CD4-positive, alpha-beta T cell (primary cell): ENCODE data around the gene C1orf198. TPM values are rescaled to one million over a fixed set of nuclear protein-coding genes. Genes with fewer than 3 reads are reported as not detected.

ENCODE experiments used
- ATAC-seq: fragments of 200-7000 bp; cut with Tn5 transposase; one replicate; pipeline ENCODE4 v1.10.0; 2022; ENCODE audit warnings: mild to moderate bottlenecking; ENCODE audit not compliant: poor library complexity
- CTCF ChIA-PET: fragments of 350-600 bp; sonication (Branson Sonifier 250); formaldehyde crosslinking; loops from one replicate; lab custom pipeline; 2021; ENCODE audit warnings: antibody characterized with exemption, inconsistent platforms; lab: Charles Lee
- POLR2A ChIA-PET: fragments of 350-600 bp; sonication (Branson Sonifier 250); formaldehyde crosslinking; loops from one replicate; lab custom pipeline; 2021; ENCODE audit warnings: antibody characterized with exemption, inconsistent platforms; lab: Charles Lee
- DNase-seq, 14 experiments: peaks; one replicate each; pipeline ENCODE4 v3.0.0-alpha.2; 2013 to 2020; ENCODE audit warnings: mixed read lengths in 2 of 14
- H3K27ac ChIP-seq, 2 donors: one replicate each; pipeline versions ENCODE4 v1.5.1 to v1.7.0; 2013; ENCODE audit warnings: low read length in 2 of 2, low read depth in 1 of 2, mild to moderate bottlenecking in 1 of 2
- H3K27me3 ChIP-seq, 2 experiments: 1 replicate in 1 of 2; 2 replicates in 1 of 2; pipeline versions ENCODE4 v1.6.1 to v1.7.0; 2013; ENCODE audit warnings: low read length in 2 of 2, control low read depth in 1 of 2, mild to moderate bottlenecking in 1 of 2, moderate library complexity in 1 of 2; ENCODE audit not compliant: insufficient read depth in 2 of 2, control insufficient read depth in 1 of 2
- H3K36me3 ChIP-seq: one replicate; pipeline ENCODE4 v1.6.1; 2013; ENCODE audit warnings: low read length, control low read depth; ENCODE audit not compliant: insufficient read depth
- H3K4me1 ChIP-seq: one replicate; pipeline ENCODE4 v1.6.1; 2013; ENCODE audit warnings: low read length, control low read depth; ENCODE audit not compliant: insufficient read depth
- H3K4me3 ChIP-seq: one replicate; pipeline ENCODE4 v1.5.1; 2013; ENCODE audit warnings: mild to moderate bottlenecking, low read length, moderate library complexity
- H3K9me3 ChIP-seq, 2 experiments: 1 replicate in 1 of 2; 2 replicates in 1 of 2; pipeline versions ENCODE4 v1.6.1 to v1.7.0; 2013; ENCODE audit warnings: low read length in 2 of 2, mild to moderate bottlenecking in 2 of 2, control low read depth in 1 of 2, moderate library complexity in 1 of 2; ENCODE audit not compliant: control insufficient read depth in 1 of 2, insufficient read depth in 1 of 2
- H3K27ac Mint-ChIP-seq: one replicate; pipeline ENCODE4 v1.8.0; 2020; ENCODE audit warnings: mixed read lengths
- H3K27me3 Mint-ChIP-seq: one replicate; pipeline ENCODE4 v1.8.0; 2021; ENCODE audit warnings: mixed read lengths
- H3K36me3 Mint-ChIP-seq: one replicate; pipeline ENCODE4 v1.8.0; 2021; ENCODE audit warnings: low read depth, mixed read lengths
- H3K4me1 Mint-ChIP-seq: one replicate; pipeline ENCODE4 v1.8.0; 2021; ENCODE audit warnings: low read depth, mixed read lengths
- H3K4me3 Mint-ChIP-seq: one replicate; pipeline ENCODE4 v1.8.0; 2020; ENCODE audit warnings: mild to moderate bottlenecking, mixed read lengths
- H3K9me3 Mint-ChIP-seq: one replicate; pipeline ENCODE4 v1.8.0; 2020; ENCODE audit warnings: mixed read lengths
- CTCF ChIP-seq: fragments of 200-600 bp; IDR thresholded peaks from one replicate; pipeline ENCODE4 v1.8.0; 2022; ENCODE audit warnings: antibody characterized with exemption, mild to moderate bottlenecking
- intact Hi-C, 2 experiments: fragments of 100-400 bp; cut with DNase I in 1 of 2; cut with micrococcal nuclease in 1 of 2; formaldehyde crosslinking; loops; one replicate each; pipeline versions ENCODE4 v1.15.1 to v1.9.0; 2023 to 2025; cut with DNase I, micrococcal nuclease
- total RNA-seq, 174 experiments: library from RNA in 2 of 174; stranded (reverse) in 2 of 174; gene quantifications; one replicate each; pipeline ENCODE4 v1.2.3 and lab custom pipeline; 2021 to 2026

C1orf198 gene
- total RNA-seq, 2 experiments from 2014 or later, result 2.2 TPM

GRCh38 chr1:230842801-230843200 is 25.5 kb downstream of the C1orf198 start:
- no peaks in the 10 kb centered on the region for H3K9me3 ChIP-seq
- ChIA-PET POLR2A (no interaction called here), CTCF (no interaction called here)
- peaks cover 42% of the 10 kb centered on the region for H3K36me3 Mint-ChIP-seq
- H3K4me1 ChIP-seq, result no peaks in the 10 kb centered on the region
- no peaks in the 10 kb centered on the region for H3K27me3 Mint-ChIP-seq
- H3K27ac Mint-ChIP-seq, result no peak overlapping the region
- H3K27me3 ChIP-seq, result no peaks in the 10 kb centered on the region
- H3K36me3 ChIP-seq, result no peaks in the 10 kb centered on the region
- DNase-seq (no peak), ATAC-seq (no peak)
- H3K27ac ChIP-seq, result no peak overlapping the region
- intact Hi-C loops, result no loop called here
- no peak overlapping the region for H3K4me3 Mint-ChIP-seq
- H3K9me3 Mint-ChIP-seq, result no peaks in the 10 kb centered on the region
- no peak for TF ChIP-seq CTCF
- H3K4me3 ChIP-seq, result no peak overlapping the region
- no peaks in the 10 kb centered on the region for H3K4me1 Mint-ChIP-seq

- ChIA-PET CTCF (no interaction called here), POLR2A (no interaction called here)
- Histone ChIP-seq H3K4me3 (no peak overlapping the region), H3K9me3 (no peaks in the 10 kb centered on the region), H3K27ac (no peak overlapping the region), H3K36me3 (no peaks in the 10 kb centered on the region), H3K4me1 (no peaks in the 10 kb centered on the region), H3K27me3 (no peaks in the 10 kb centered on the region)
- intact Hi-C loops, result no loop called here
- Mint-ChIP-seq H3K27me3 (no peaks in the 10 kb centered on the region), H3K36me3 (peaks cover 42% of the 10 kb centered on the region), H3K27ac (no peak overlapping the region), H3K4me3 (no peak overlapping the region), H3K4me1 (no peaks in the 10 kb centered on the region), H3K9me3 (no peaks in the 10 kb centered on the region)
- DNase-seq (no peak), ATAC-seq (no peak)
- TF ChIP-seq CTCF, result no peak
Measured at GRCh38 chr1:230839173-230839572, 29.1 kb downstream of the C1orf198 start.

- intact Hi-C loops, result no loop called here
- ATAC-seq (no peak), DNase-seq (no peak)
- no peaks in the 10 kb centered on the region for H3K4me1 Mint-ChIP-seq
- Histone ChIP-seq H3K4me3 (no peak overlapping the region), H3K36me3 (no peaks in the 10 kb centered on the region), H3K27me3 (no peaks in the 10 kb centered on the region), H3K9me3 (no peaks in the 10 kb centered on the region), H3K4me1 (no peaks in the 10 kb centered on the region), H3K27ac (no peak overlapping the region)
- no peak overlapping the region for H3K27ac Mint-ChIP-seq
- H3K36me3 Mint-ChIP-seq, result peaks cover 30% of the 10 kb centered on the region
- POLR2A ChIA-PET, result no interaction called here
- CTCF ChIA-PET, result no interaction called here
- no peak for TF ChIP-seq CTCF
- no peaks in the 10 kb centered on the region for H3K27me3 Mint-ChIP-seq
- no peak overlapping the region for H3K4me3 Mint-ChIP-seq
- peaks cover 4% of the 10 kb centered on the region for H3K9me3 Mint-ChIP-seq
Measured at GRCh38 chr1:230836793-230837192, 31.5 kb downstream of the C1orf198 start.
